ENCODE results near the gene SFXN1. TPM values are rescaled to one million over a fixed set of nuclear protein-coding genes. Genes with fewer than 3 reads are reported as not detected.

SFXN1 gene
- total RNA-seq, 2 experiments from 2014 or later, result 147 to 154 TPM

DNA sequence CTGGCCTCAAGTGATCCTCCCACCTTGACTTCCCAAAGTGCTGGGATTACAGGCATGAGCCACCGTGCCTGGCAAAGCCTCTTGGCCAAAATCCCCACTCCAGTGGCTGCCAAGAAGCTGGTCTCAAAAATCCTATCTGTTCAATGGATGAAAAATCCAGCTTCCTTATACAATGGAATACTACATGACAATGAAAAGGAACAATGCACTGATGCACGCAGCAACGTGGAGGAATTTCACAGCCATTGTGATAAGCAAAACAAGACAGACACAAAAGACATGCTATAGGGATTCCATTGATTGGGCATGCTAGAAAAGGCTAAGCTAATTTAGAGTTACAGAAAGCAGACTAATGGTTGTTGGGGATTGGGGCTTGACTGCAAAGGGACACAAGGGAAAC is 13.1 kb upstream of the SFXN1 start:
- intact Hi-C loops (cut with micrococcal nuclease; ENCODE audit: unreplicated experiment), result no loop called here
- POLR2A ChIA-PET, result interaction anchor here (1.0 to 1.2 kb wide), 2 partner anchors 15 to 37 kb away, joined by 3 to 4 read pairs; no protein-coding TSS in a partner anchor
- BruUV-seq (replicated peaks), result no TSS peak

DNA sequence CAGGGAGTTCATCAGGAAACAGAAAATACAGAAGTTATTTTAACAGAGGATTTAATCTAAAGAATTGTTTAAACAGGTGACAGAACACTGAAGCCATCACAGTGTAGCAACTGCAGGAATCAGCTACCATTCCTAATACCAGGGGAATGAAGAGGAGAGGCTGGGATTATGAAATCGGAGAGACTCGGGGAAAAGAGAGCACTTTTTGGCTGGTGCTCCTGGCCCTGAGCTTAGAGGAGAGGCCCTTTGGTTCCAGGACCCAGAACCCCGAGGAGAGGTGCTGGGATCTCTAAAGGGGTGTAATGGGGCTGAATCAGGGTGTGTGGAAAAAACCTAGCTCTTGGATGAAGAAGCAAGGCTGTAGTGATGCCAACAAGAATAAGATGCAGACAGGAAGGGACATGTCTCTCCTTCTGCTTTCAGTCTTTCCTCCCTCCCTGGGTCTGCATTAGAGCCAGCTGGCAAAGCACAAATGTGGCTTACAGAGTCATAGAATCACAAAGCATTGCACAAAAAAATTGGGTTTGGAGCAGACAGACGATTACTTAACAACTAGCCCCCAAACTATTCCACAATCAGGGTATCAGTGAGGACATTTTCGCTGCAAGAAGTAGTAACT is 11.6 kb upstream of the SFXN1 start:
- H2AFZ ChIP-seq (ENCODE audit: low read length), result no peak overlapping the region
- no peaks in the 10 kb centered on the region for H3K9me3 ChIP-seq (ENCODE audit: low read length)
- no peak overlapping the region for H3K27ac ChIP-seq (ENCODE audit: low read depth, low read length, poor library complexity, severe bottlenecking)
- BruUV-seq (replicated peaks), result no TSS peak
- DNase-seq (ENCODE audit: low spot score), result no peak
- no peak overlapping the region for H3K4me2 ChIP-seq (ENCODE audit: low read length)
- no peak for TF ChIP-seq EZH2phosphoT487 (IDR thresholded peaks at IDR 0.05; ENCODE audit: borderline replicate concordance, low read depth, low read length)
- TF ChIP-seq, protein P1, sequence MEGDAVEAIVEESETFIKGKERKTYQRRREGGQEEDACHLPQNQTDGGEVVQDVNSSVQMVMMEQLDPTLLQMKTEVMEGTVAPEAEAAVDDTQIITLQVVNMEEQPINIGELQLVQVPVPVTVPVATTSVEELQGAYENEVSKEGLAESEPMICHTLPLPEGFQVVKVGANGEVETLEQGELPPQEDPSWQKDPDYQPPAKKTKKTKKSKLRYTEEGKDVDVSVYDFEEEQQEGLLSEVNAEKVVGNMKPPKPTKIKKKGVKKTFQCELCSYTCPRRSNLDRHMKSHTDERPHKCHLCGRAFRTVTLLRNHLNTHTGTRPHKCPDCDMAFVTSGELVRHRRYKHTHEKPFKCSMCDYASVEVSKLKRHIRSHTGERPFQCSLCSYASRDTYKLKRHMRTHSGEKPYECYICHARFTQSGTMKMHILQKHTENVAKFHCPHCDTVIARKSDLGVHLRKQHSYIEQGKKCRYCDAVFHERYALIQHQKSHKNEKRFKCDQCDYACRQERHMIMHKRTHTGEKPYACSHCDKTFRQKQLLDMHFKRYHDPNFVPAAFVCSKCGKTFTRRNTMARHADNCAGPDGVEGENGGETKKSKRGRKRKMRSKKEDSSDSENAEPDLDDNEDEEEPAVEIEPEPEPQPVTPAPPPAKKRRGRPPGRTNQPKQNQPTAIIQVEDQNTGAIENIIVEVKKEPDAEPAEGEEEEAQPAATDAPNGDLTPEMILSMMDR (conservative IDR thresholded peaks at IDR 0.05; ENCODE audit: low read length), result no peak
- CTCF ChIA-PET (ENCODE audit: unreplicated experiment), result no interaction called here
- intact Hi-C loops (cut with micrococcal nuclease; ENCODE audit: unreplicated experiment), result no loop called here
- no peaks in the 10 kb centered on the region for H3K79me2 ChIP-seq (ENCODE audit: insufficient read depth, low read depth, low read length)
- H3K36me3 ChIP-seq (ENCODE audit: insufficient read depth, low read length), result no peaks in the 10 kb centered on the region
- no peaks in the 10 kb centered on the region for H4K20me1 ChIP-seq (ENCODE audit: insufficient read depth, low read length)
- no peaks in the 10 kb centered on the region for H3K9me2 ChIP-seq (ENCODE audit: insufficient read depth, low read length)
- peaks cover 12% of the 10 kb centered on the region for H3K4me1 ChIP-seq (ENCODE audit: insufficient read depth, low read length, poor library complexity, severe bottlenecking)
- H3K4me3 ChIP-seq (ENCODE audit: low read depth, low read length, poor library complexity, severe bottlenecking), result no peak overlapping the region
- POLR2A ChIA-PET, result interaction anchor here (0.6 kb wide), 1 partner anchor 851 kb away, joined by 3 read pairs; no protein-coding TSS in a partner anchor

More for the DNA sequence above, 13.1 kb upstream of the SFXN1 start:
- no peaks in the 10 kb centered on the region for H3K36me3 ChIP-seq (ENCODE audit: insufficient read depth, low read length)
- TF ChIP-seq, protein P1 (conservative IDR thresholded peaks at IDR 0.05; ENCODE audit: low read length), result no peak
- TF ChIP-seq EZH2phosphoT487 (IDR thresholded peaks at IDR 0.05; ENCODE audit: borderline replicate concordance, low read depth, low read length), result no peak
- DNase-seq (ENCODE audit: low spot score), result no peak
- H3K27ac ChIP-seq (ENCODE audit: low read depth, low read length, poor library complexity, severe bottlenecking), result no peak overlapping the region
- no peak overlapping the region; the same call in 1 of the 2 replicates for H2AFZ ChIP-seq (ENCODE audit: low read length)
- H3K4me1 ChIP-seq (ENCODE audit: insufficient read depth, low read length, poor library complexity, severe bottlenecking), result peaks cover 12% of the 10 kb centered on the region
- no peak overlapping the region for H3K4me3 ChIP-seq (ENCODE audit: low read depth, low read length, poor library complexity, severe bottlenecking)
- no peaks in the 10 kb centered on the region for H3K79me2 ChIP-seq (ENCODE audit: insufficient read depth, low read depth, low read length)
- CTCF ChIA-PET (ENCODE audit: unreplicated experiment), result interaction anchor here (0.6 to 1.3 kb wide), 4 partner anchors 9 to 1519 kb away, joined by 3 to 4 read pairs (median 4); partner anchors contain the start of gene SFXN1
- no peak overlapping the region for H3K4me2 ChIP-seq (ENCODE audit: low read length)
- H3K9me2 ChIP-seq (ENCODE audit: insufficient read depth, low read length), result no peaks in the 10 kb centered on the region
- no peaks in the 10 kb centered on the region for H4K20me1 ChIP-seq (ENCODE audit: insufficient read depth, low read length)
- no peaks in the 10 kb centered on the region for H3K9me3 ChIP-seq (ENCODE audit: low read length)

DNA sequence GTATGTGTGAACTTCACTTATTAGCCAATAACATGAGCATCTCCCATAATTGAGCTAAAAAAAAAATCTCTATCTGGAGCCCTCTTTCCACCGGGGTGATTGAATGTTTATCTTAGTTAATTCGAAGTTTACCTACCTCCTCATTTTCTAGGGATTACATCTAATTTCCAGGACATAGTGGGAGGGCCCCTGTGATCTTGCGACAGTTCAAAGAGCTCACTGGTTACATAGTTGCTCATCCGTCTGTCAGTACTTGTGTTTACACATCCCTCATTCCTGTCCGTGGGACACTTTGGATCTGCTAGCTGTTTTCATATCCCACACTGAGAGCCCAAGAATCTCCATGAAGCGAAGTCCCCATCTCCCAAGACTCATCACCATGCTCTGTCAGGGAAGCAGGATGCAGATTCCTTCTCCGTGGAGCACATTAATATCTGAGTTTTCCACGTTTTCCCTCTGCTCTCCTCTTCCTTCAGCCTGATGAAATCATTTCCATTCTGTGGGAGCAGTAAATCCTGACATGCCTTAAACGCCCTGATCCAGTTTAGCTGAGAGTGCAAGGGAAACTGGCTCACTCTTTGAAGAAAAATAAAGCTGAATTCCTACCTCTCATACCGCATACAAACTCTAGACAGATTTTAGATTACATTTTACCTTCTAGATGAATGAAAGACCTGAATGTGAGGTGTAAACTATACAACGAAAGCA is 10.2 kb upstream of the SFXN1 start:
- no TSS peak for BruUV-seq (replicated peaks)
- H3K4me3 ChIP-seq (ENCODE audit: low read depth, low read length, poor library complexity, severe bottlenecking), result no peak overlapping the region
- ChIA-PET CTCF (ENCODE audit: unreplicated experiment) (no interaction called here), POLR2A (interaction anchor here (1.1 kb wide), 1 partner anchor 10 kb away, joined by 3 read pairs; no protein-coding TSS in a partner anchor)
- no peak overlapping the region for H3K27ac ChIP-seq (ENCODE audit: low read depth, low read length, poor library complexity, severe bottlenecking)
- TF ChIP-seq, protein P1 (conservative IDR thresholded peaks at IDR 0.05; ENCODE audit: low read length), result no peak
- no peak for TF ChIP-seq EZH2phosphoT487 (IDR thresholded peaks at IDR 0.05; ENCODE audit: borderline replicate concordance, low read depth, low read length)
- H3K36me3 ChIP-seq (ENCODE audit: insufficient read depth, low read length), result no peaks in the 10 kb centered on the region
- no peaks in the 10 kb centered on the region for H3K9me2 ChIP-seq (ENCODE audit: insufficient read depth, low read length)
- no peak overlapping the region for H3K4me2 ChIP-seq (ENCODE audit: low read length)
- H2AFZ ChIP-seq (ENCODE audit: low read length), result no peak overlapping the region
- peaks cover 12% of the 10 kb centered on the region for H3K4me1 ChIP-seq (ENCODE audit: insufficient read depth, low read length, poor library complexity, severe bottlenecking)
- intact Hi-C loops (cut with micrococcal nuclease; ENCODE audit: unreplicated experiment), result no loop called here
- DNase-seq (ENCODE audit: low spot score), result no peak
- no peaks in the 10 kb centered on the region for H3K79me2 ChIP-seq (ENCODE audit: insufficient read depth, low read depth, low read length)
- H3K9me3 ChIP-seq (ENCODE audit: low read length), result no peaks in the 10 kb centered on the region
- no peaks in the 10 kb centered on the region for H4K20me1 ChIP-seq (ENCODE audit: insufficient read depth, low read length)
